RWPE2 (cell line): Measurements from ENCODE around the gene TBC1D32.

Source experiments
- ATAC-seq: fragments of 200-7000 bp; cut with Tn5 transposase; 3 replicates; pipeline ENCODE4 v1.9.1; 2021; ENCODE audit warnings: low read depth
- DNase-seq: peaks from one replicate; pipeline ENCODE4 v3.0.0-alpha.2; 2020; ENCODE audit warnings: low spot score
- H3K27ac ChIP-seq: fragments of 450-650 bp; 2 replicates; pipeline ENCODE4 v1.5.1; 2017; ENCODE audit warnings: mild to moderate bottlenecking; ENCODE audit not compliant: poor library complexity, severe bottlenecking
- H3K27me3 ChIP-seq: fragments of 250-450 bp; sonication (Bioruptor Pico); 2 replicates; pipeline ENCODE4 v1.5.1; 2021; ENCODE audit warnings: mild to moderate bottlenecking, moderate library complexity; ENCODE audit not compliant: insufficient read depth, poor library complexity, severe bottlenecking
- H3K36me3 ChIP-seq: fragments of 250-450 bp; sonication (Bioruptor Pico); 2 replicates; pipeline ENCODE4 v1.5.1; 2020; ENCODE audit warnings: low read depth, mild to moderate bottlenecking, moderate library complexity
- H3K4me1 ChIP-seq: fragments of 250-450 bp; sonication (Bioruptor Pico); 2 replicates; pipeline ENCODE4 v1.5.1; 2021; ENCODE audit warnings: mild to moderate bottlenecking, moderate library complexity; ENCODE audit not compliant: insufficient read depth, poor library complexity, severe bottlenecking
- H3K4me3 ChIP-seq: fragments of 250-450 bp; sonication (Bioruptor Pico); 2 replicates; pipeline ENCODE4 v1.5.1; 2021; ENCODE audit warnings: mild to moderate bottlenecking, moderate library complexity; ENCODE audit not compliant: severe bottlenecking
- H3K9me3 ChIP-seq: fragments of 250-450 bp; sonication (Bioruptor Pico); 2 replicates; pipeline ENCODE4 v1.5.1; 2021; ENCODE audit warnings: mild to moderate bottlenecking, moderate library complexity; ENCODE audit not compliant: severe bottlenecking
- CTCF ChIP-seq: fragments of 450-650 bp; IDR thresholded peaks from one replicate; pipeline ENCODE4 v1.5.1; 2017; ENCODE audit warnings: mild to moderate bottlenecking, moderate library complexity; ENCODE audit not compliant: poor library complexity, severe bottlenecking

TBC1D32 gene

DNA sequence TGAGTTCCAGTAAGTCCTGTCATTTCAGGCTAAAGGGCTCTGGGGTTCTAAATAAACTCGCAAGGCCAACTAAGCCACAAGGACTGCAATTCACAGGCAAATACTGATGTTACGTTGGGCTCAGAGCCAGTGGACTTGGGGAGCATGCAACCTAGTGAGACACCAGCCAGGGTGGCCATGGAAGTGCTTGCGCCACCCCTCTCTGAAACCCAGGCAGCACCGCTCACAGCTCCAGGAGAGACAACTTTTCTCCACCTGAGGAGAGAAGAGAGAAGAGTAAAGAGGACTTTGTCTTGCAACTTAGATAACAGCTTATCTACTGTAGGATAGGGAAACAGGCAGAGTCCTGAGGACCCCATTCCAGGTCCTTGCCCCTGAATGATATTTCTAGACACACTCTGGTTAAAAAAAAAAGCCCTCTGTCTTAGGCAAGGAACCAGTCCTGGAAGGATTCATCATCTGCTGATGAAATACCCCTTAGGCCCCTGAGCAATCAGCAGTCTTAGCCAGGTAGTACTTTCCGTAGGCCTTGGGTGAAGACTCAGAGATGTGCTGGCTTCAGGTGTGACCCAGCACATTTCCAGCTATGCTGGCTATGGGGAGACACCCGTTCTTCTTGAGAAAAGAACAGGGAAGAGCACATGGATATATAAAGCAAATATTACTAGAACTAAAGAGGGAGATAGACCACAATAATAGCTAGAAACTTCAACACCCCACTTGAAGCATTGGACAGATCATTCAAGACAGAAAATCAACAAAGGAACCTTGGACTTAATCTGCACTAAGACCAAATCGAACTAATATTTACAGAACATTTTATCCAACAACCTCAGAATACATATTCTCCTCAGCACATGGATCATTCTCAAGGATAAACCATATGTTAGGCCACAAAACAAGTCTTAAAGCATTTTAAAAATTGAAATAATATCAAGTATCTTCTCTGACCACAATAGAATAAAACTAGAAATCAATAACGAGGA is 31.5 kb upstream of the TBC1D32 start:
- no peak overlapping the region for H3K4me3 ChIP-seq
- ATAC-seq (no peak; the same call in 2 of the 3 replicates), DNase-seq (no peak)
- no peaks in the 10 kb centered on the region for H3K4me1 ChIP-seq
- no peaks in the 10 kb centered on the region for H3K9me3 ChIP-seq
- no peak for TF ChIP-seq CTCF
- no peaks in the 10 kb centered on the region for H3K27me3 ChIP-seq
- no peaks in the 10 kb centered on the region for H3K36me3 ChIP-seq
- H3K27ac ChIP-seq, result no peak overlapping the region

- Histone ChIP-seq H3K36me3 (no peaks in the 10 kb centered on the region), H3K4me3 (no peak overlapping the region), H3K27ac (no peak overlapping the region), H3K27me3 (no peaks in the 10 kb centered on the region), H3K9me3 (no peaks in the 10 kb centered on the region), H3K4me1 (no peaks in the 10 kb centered on the region)
- DNase-seq, result no peak
- TF ChIP-seq CTCF, result peak; percentile 27
- ATAC-seq, result no peak
Measured at GRCh38 chr6:121356575-121356974, 22.3 kb upstream of the TBC1D32 start.

GRCh38 chr6:121354764-121355163 is 20.5 kb upstream of the TBC1D32 start:
- ATAC-seq, result no peak
- no peak overlapping the region for H3K27ac ChIP-seq
- H3K27me3 ChIP-seq, result no peaks in the 10 kb centered on the region
- no peaks in the 10 kb centered on the region for H3K4me1 ChIP-seq
- TF ChIP-seq CTCF, result peak; percentile 44
- H3K4me3 ChIP-seq, result no peak overlapping the region
- no peaks in the 10 kb centered on the region for H3K36me3 ChIP-seq
- no peaks in the 10 kb centered on the region for H3K9me3 ChIP-seq
- no peak for DNase-seq

DNA sequence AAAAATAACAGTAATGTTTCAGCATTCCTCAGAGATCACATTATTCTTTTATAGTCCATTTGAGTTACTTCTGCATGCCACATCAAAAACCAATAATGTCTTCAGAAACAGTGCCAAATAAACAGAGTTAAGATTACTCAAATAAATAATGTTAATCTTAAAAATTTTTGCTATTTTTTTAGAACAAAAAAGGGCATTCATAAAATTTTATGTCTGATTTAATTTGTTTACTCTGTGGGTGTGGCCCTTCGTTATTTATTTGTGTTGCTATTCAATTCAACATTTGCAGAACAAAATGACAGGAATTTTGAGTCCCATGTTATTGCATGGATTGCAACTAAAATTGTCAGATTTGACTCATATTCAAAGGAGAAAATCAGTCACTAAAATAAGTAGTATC is 18.7 kb upstream of the TBC1D32 start:
- H3K4me3 ChIP-seq, result no peak overlapping the region
- no peak for TF ChIP-seq CTCF
- H3K4me1 ChIP-seq, result no peaks in the 10 kb centered on the region
- H3K36me3 ChIP-seq, result no peaks in the 10 kb centered on the region
- no peaks in the 10 kb centered on the region for H3K9me3 ChIP-seq
- no peak overlapping the region for H3K27ac ChIP-seq
- H3K27me3 ChIP-seq, result no peaks in the 10 kb centered on the region
- no peak for DNase-seq
- ATAC-seq, result no peak

GRCh38 chr6:121351916-121352315 is 17.6 kb upstream of the TBC1D32 start:
- Histone ChIP-seq H3K4me3 (no peak overlapping the region), H3K27ac (no peak overlapping the region), H3K27me3 (no peaks in the 10 kb centered on the region), H3K9me3 (no peaks in the 10 kb centered on the region), H3K4me1 (no peaks in the 10 kb centered on the region), H3K36me3 (no peaks in the 10 kb centered on the region)
- DNase-seq (no peak), ATAC-seq (no peak)
- no peak for TF ChIP-seq CTCF
